ENCODE measurements around the gene FCER1G. TPM values are rescaled to one million over a fixed set of nuclear protein-coding genes. Genes with fewer than 3 reads are reported as not detected.

The FCER1G gene
- total and polyA plus RNA-seq, 9 of the 15 experiments (the other 6 are each of a cell fraction or from before 2014, with no cell fraction given), result 0.15 to 0.69 (median 0.31) TPM; not detected in 2

DNA sequence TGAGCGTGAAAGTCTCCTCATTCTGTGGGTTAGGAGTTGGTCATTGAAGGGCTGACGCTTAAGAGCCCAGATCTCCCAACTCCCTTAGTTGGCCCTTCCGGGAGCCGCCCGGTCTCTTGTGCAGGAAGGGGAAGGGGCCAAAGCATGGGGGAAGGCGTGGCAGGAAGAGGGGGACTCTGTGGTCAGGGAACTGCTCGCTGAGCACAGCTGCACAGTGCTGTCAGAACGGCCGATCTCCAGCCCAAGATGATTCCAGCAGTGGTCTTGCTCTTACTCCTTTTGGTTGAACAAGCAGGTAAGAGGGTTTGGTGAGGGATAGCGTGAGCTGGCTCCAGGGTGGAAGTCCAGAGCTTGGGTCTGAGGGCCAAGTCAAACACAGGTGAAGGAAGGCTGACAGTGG lies at the start of gene FCER1G (continued):
- TF ChIP-seq, protein P1, sequence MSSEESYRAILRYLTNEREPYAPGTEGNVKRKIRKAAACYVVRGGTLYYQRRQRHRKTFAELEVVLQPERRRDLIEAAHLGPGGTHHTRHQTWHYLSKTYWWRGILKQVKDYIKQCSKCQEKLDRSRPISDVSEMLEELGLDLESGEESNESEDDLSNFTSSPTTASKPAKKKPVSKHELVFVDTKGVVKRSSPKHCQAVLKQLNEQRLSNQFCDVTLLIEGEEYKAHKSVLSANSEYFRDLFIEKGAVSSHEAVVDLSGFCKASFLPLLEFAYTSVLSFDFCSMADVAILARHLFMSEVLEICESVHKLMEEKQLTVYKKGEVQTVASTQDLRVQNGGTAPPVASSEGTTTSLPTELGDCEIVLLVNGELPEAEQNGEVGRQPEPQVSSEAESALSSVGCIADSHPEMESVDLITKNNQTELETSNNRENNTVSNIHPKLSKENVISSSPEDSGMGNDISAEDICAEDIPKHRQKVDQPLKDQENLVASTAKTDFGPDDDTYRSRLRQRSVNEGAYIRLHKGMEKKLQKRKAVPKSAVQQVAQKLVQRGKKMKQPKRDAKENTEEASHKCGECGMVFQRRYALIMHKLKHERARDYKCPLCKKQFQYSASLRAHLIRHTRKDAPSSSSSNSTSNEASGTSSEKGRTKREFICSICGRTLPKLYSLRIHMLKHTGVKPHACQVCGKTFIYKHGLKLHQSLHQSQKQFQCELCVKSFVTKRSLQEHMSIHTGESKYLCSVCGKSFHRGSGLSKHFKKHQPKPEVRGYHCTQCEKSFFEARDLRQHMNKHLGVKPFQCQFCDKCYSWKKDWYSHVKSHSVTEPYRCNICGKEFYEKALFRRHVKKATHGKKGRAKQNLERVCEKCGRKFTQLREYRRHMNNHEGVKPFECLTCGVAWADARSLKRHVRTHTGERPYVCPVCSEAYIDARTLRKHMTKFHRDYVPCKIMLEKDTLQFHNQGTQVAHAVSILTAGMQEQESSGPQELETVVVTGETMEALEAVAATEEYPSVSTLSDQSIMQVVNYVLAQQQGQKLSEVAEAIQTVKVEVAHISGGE (CRISPR knock-in tag; IDR thresholded peaks at IDR 0.05), result no peak
- TF ChIP-seq MYBL2 (IDR thresholded peaks at IDR 0.05; ENCODE audit: low read depth) (no peak), MYBL2 (CRISPR knock-in tag; IDR thresholded peaks at IDR 0.05; ENCODE audit: borderline replicate concordance) (no peak), ZNF217 (CRISPR knock-in tag; IDR thresholded peaks at IDR 0.05) (no peak), MCM3 (IDR thresholded peaks at IDR 0.05) (no peak), RFX5 (IDR thresholded peaks at IDR 0.05; ENCODE audit: low read depth, low read length) (no peak), TBL1XR1 (IDR thresholded peaks at IDR 0.05; ENCODE audit: low read length in 2 of 2) (no peak), RBFOX2 (IDR thresholded peaks at IDR 0.05; ENCODE audit: low read depth, low read length) (0 out of 2 replicates have a peak, but pooled peaks have one; percentile 20), CBX8 (IDR thresholded peaks at IDR 0.05; ENCODE audit: borderline replicate concordance, extremely low read depth, low read depth, low read length, poor library complexity, severe bottlenecking) (no peak), CXXC5 (CRISPR knock-in tag; IDR thresholded peaks at IDR 0.05) (no peak)
- TF ChIP-seq, protein P2, sequence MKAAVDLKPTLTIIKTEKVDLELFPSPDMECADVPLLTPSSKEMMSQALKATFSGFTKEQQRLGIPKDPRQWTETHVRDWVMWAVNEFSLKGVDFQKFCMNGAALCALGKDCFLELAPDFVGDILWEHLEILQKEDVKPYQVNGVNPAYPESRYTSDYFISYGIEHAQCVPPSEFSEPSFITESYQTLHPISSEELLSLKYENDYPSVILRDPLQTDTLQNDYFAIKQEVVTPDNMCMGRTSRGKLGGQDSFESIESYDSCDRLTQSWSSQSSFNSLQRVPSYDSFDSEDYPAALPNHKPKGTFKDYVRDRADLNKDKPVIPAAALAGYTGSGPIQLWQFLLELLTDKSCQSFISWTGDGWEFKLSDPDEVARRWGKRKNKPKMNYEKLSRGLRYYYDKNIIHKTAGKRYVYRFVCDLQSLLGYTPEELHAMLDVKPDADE (conservative IDR thresholded peaks at IDR 0.05; ENCODE audit: control insufficient read depth, low read depth, low read length), result no peak
- TF ChIP-seq, protein P3, sequence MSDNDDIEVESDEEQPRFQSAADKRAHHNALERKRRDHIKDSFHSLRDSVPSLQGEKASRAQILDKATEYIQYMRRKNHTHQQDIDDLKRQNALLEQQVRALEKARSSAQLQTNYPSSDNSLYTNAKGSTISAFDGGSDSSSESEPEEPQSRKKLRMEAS (CRISPR knock-in tag; IDR thresholded peaks at IDR 0.05), result no peak
